ENCODE measurements around the gene CCDC30. TPM values are rescaled to one million over a fixed set of nuclear protein-coding genes. Genes with fewer than 3 reads are reported as not detected.
A peak's percentile ranks its signal among the peaks of the same experiment; 100 is the strongest.
"Not testable (repeated sequence)": the region's sequence is repeated elsewhere in the genome, so short reads cannot be mapped to it uniquely, and the experiment has no call there.

Gene CCDC30
- total RNA-seq, 1 donor from 2014 or later = 0.06 TPM

GRCh38 chr1:42680055-42680454 is 217.0 kb downstream of the CCDC30 start:
- no peak for DNase-seq (ENCODE audit: low read depth)
- TF ChIP-seq CTCF (conservative IDR thresholded peaks at IDR 0.05; ENCODE audit: low read depth, low read length) = no peak
- no peak overlapping the region for H3K4me3 ChIP-seq (ENCODE audit: low read depth, low read length)

GRCh38 chr1:42680921-42681683 is 218.0 kb downstream of the CCDC30 start:
- H3K4me3 ChIP-seq (ENCODE audit: low read depth, low read length) = peak overlapping the region; percentile 89
- no peak for TF ChIP-seq CTCF (conservative IDR thresholded peaks at IDR 0.05; ENCODE audit: low read depth, low read length)
- DNase-seq (ENCODE audit: low read depth) = no peak

GRCh38 chr1:42681741-42682483 is 218.8 kb downstream of the CCDC30 start, which contains the start of gene YBX1:
Gene YBX1 (plus strand): TSS chr1:42682418. CDS start chr1:42682566, 148 bp downstream.
- no peak for TF ChIP-seq CTCF (conservative IDR thresholded peaks at IDR 0.05; ENCODE audit: low read depth, low read length)
- DNase-seq (ENCODE audit: low read depth) = peak; percentile 94
- peak within 1 kb of the TSS; percentile 89 for H3K4me3 ChIP-seq (ENCODE audit: low read depth, low read length)

GRCh38 chr1:42682484-42682738 is 219.3 kb downstream of the CCDC30 start:
- not testable (repeated sequence) for DNase-seq (ENCODE audit: low read depth)
- peak overlapping the region; percentile 89 for H3K4me3 ChIP-seq (ENCODE audit: low read depth, low read length)

- no peak for TF ChIP-seq CTCF (conservative IDR thresholded peaks at IDR 0.05; ENCODE audit: low read depth, low read length)
- peak overlapping the region; percentile 89 for H3K4me3 ChIP-seq (ENCODE audit: low read depth, low read length)
- DNase-seq (ENCODE audit: low read depth) = no peak
Measured at GRCh38 chr1:42682739-42683531, 219.8 kb downstream of the CCDC30 start.

- no peak for TF ChIP-seq CTCF (conservative IDR thresholded peaks at IDR 0.05; ENCODE audit: low read depth, low read length)
- peak overlapping the region; percentile 89 for H3K4me3 ChIP-seq (ENCODE audit: low read depth, low read length)
- DNase-seq (ENCODE audit: low read depth) = no peak
Measured at GRCh38 chr1:42684139-42684538, 221.1 kb downstream of the CCDC30 start.

- no peak overlapping the region for H3K4me3 ChIP-seq (ENCODE audit: low read depth, low read length)
- no peak for TF ChIP-seq CTCF (conservative IDR thresholded peaks at IDR 0.05; ENCODE audit: low read depth, low read length)
- no peak for DNase-seq (ENCODE audit: low read depth)
Measured at GRCh38 chr1:42686418-42686817, 223.3 kb downstream of the CCDC30 start.
